GM23338 (cell line): Measurements from ENCODE around the gene GGCX. TPM values are rescaled to one million over a fixed set of nuclear protein-coding genes. Genes with fewer than 3 reads are reported as not detected.

ENCODE experiments used
- ATAC-seq: fragments of 200-7000 bp; cut with Tn5 transposase; 3 replicates; pipeline ENCODE4 v1.9.1; 2020
- DNase-seq: peaks from one replicate; pipeline ENCODE4 v3.0.0-alpha.2; 2015; ENCODE audit warnings: low spot score
- H2AFZ ChIP-seq: fragments of 200-600 bp; sonication (generic); 2 replicates; pipeline ENCODE4 v1.8.0; 2016; ENCODE audit warnings: antibody characterized with exemption, mild to moderate bottlenecking, moderate library complexity
- H3F3A ChIP-seq: fragments of 200-600 bp; sonication (generic); replicated peaks from 2 replicates; pipeline ENCODE4 v1.8.0; 2017; ENCODE audit warnings: antibody characterized with exemption, mixed run types, low read depth
- H3K27ac ChIP-seq: fragments of 200-600 bp; sonication (generic); 2 replicates; pipeline ENCODE4 v1.6.1; 2016; ENCODE audit warnings: low read depth
- H3K27me3 ChIP-seq: fragments of 200-600 bp; sonication (generic); 2 replicates; pipeline ENCODE4 v1.8.0; 2016; ENCODE audit warnings: mild to moderate bottlenecking, mixed run types, moderate library complexity; ENCODE audit not compliant: insufficient read depth
- H3K36me3 ChIP-seq: fragments of 200-600 bp; sonication (generic); 2 replicates; pipeline ENCODE4 v1.8.0; 2016; ENCODE audit warnings: mild to moderate bottlenecking; ENCODE audit not compliant: insufficient read depth
- H3K4me1 ChIP-seq: fragments of 200-600 bp; sonication (generic); 2 replicates; pipeline ENCODE4 v1.8.0; 2016; ENCODE audit warnings: mild to moderate bottlenecking, moderate library complexity; ENCODE audit not compliant: insufficient read depth
- H3K4me2 ChIP-seq: fragments of 200-600 bp; sonication (generic); 2 replicates; pipeline ENCODE4 v1.7.1; 2017; ENCODE audit warnings: mixed run types
- H3K4me3 ChIP-seq: fragments of 200-600 bp; sonication (generic); 2 replicates; pipeline ENCODE4 v1.6.1; 2016; ENCODE audit warnings: mixed run types
- H3K79me2 ChIP-seq: fragments of 200-600 bp; sonication (generic); replicated peaks from 2 replicates; pipeline ENCODE4 v1.8.0; 2017; ENCODE audit warnings: mild to moderate bottlenecking; ENCODE audit not compliant: insufficient read depth
- H3K9me2 ChIP-seq: fragments of 200-600 bp; sonication (generic); 2 replicates; pipeline ENCODE4 v1.8.0; 2017; ENCODE audit not compliant: insufficient read depth
- H4K20me1 ChIP-seq: fragments of 200-600 bp; sonication (generic); replicated peaks from 2 replicates; pipeline ENCODE4 v1.8.0; 2017; ENCODE audit warnings: mild to moderate bottlenecking; ENCODE audit not compliant: insufficient read depth
- H3K27ac Mint-ChIP-seq: 2 replicates; pipeline ENCODE4 v1.8.0; 2020; ENCODE audit warnings: inconsistent platforms, mild to moderate bottlenecking, moderate library complexity, mixed read lengths
- H3K27me3 Mint-ChIP-seq: 3 replicates; pipeline ENCODE4 v1.8.0; 2022; ENCODE audit warnings: low read depth, mild to moderate bottlenecking, moderate library complexity, mixed read lengths, inconsistent platforms; ENCODE audit not compliant: insufficient read depth, poor library complexity
- H3K36me3 Mint-ChIP-seq: 3 replicates; pipeline ENCODE4 v1.8.0; 2021; ENCODE audit warnings: low read depth, mild to moderate bottlenecking, inconsistent platforms, moderate library complexity, mixed read lengths
- H3K4me1 Mint-ChIP-seq: 3 replicates; pipeline ENCODE4 v1.8.0; 2020; ENCODE audit warnings: mild to moderate bottlenecking, inconsistent platforms, mixed read lengths
- H3K4me3 Mint-ChIP-seq: 3 replicates; pipeline ENCODE4 v1.8.0; 2021; ENCODE audit warnings: moderate library complexity, mild to moderate bottlenecking, inconsistent platforms, mixed read lengths
- H3K9me3 Mint-ChIP-seq: 3 replicates; pipeline ENCODE4 v1.8.0; 2020; ENCODE audit warnings: moderate library complexity, mild to moderate bottlenecking, inconsistent platforms, mixed read lengths
- CREB1 ChIP-seq: fragments of 250-450 bp; sonication (Bioruptor Pico); IDR thresholded peaks from 2 replicates; pipeline ENCODE4 v1.5.0; 2020; ENCODE audit warnings: low read depth, mild to moderate bottlenecking, moderate library complexity
- EZH2 ChIP-seq: fragments of 200-600 bp; sonication (generic); IDR thresholded peaks from one replicate; pipeline ENCODE4 v1.8.0; 2017; ENCODE audit warnings: antibody characterized with exemption, mild to moderate bottlenecking, low read depth; ENCODE audit not compliant: unreplicated experiment
- EZH2phosphoT487 ChIP-seq: fragments of 200-600 bp; sonication (generic); IDR thresholded peaks from one replicate; pipeline ENCODE4 v1.8.1; 2018; ENCODE audit warnings: antibody characterized with exemption; ENCODE audit not compliant: unreplicated experiment
- JUNB ChIP-seq: IDR thresholded peaks from one replicate; pipeline ENCODE4 v1.6.1; 2016; ENCODE audit warnings: antibody characterized with exemption; ENCODE audit not compliant: unreplicated experiment
- NANOG ChIP-seq: IDR thresholded peaks from 2 replicates; pipeline ENCODE4 v1.6.1; 2016; ENCODE audit warnings: antibody characterized with exemption, borderline replicate concordance
- POLR2AphosphoS5 ChIP-seq: IDR thresholded peaks from 2 replicates; pipeline ENCODE4 v1.6.1; 2016; ENCODE audit warnings: antibody characterized with exemption, low read depth
- STAT1 ChIP-seq: IDR thresholded peaks from one replicate; pipeline ENCODE4 v1.6.1; 2016; ENCODE audit warnings: antibody characterized with exemption; ENCODE audit not compliant: unreplicated experiment
- ZNF114 ChIP-seq: fragments of 250-450 bp; sonication (Bioruptor Pico); IDR thresholded peaks from 2 replicates; pipeline ENCODE4 v1.5.0; 2020; ENCODE audit warnings: mild to moderate bottlenecking, moderate library complexity
- ZNF331 ChIP-seq: fragments of 250-450 bp; sonication (Bioruptor Pico); IDR thresholded peaks from 2 replicates; pipeline ENCODE4 v1.5.0; 2020; ENCODE audit warnings: low read depth, mild to moderate bottlenecking, moderate library complexity
- polyA plus RNA-seq: library from polyadenylated mRNA; unstranded; fragments of >200 nt; fragmentation: Nextera tagmentation; extraction: Ambion mirVana; gene quantifications from 2 replicates; pipeline ENCODE4 v1.2.1, GENCODE V29; 2016
- total RNA-seq: library from RNA; depleted of rRNA; stranded (reverse); fragments of >200 nt; shearing (Covaris generic); gene quantifications from 2 replicates; pipeline ENCODE4 v1.2.3, GENCODE V29; 2014
- TF ChIP-seq, protein P1 (sequence below): IDR thresholded peaks from one replicate; pipeline ENCODE4 v1.6.1; 2018; ENCODE audit warnings: antibody characterized with exemption; ENCODE audit not compliant: unreplicated experiment
- TF ChIP-seq, protein P2 (sequence below), 2 experiments: fragments of 200-600 bp in 1 of 2; sonication (generic) in 1 of 2; conservative IDR thresholded peaks; 2 replicates each; pipeline versions ENCODE4 v1.5.1 to v1.6.1; 2016 to 2017; ENCODE audit warnings: antibody characterized with exemption in 2 of 2, low read depth in 2 of 2, mild to moderate bottlenecking in 2 of 2, moderate library complexity in 1 of 2
- TF ChIP-seq, protein P3 (sequence below): IDR thresholded peaks from 2 replicates; pipeline ENCODE4 v1.6.1; 2016; ENCODE audit warnings: antibody characterized with exemption
- TF ChIP-seq, protein P4 (sequence below): fragments of 250-450 bp; sonication (Bioruptor Pico); IDR thresholded peaks from 2 replicates; pipeline ENCODE4 v1.5.0; 2020; ENCODE audit warnings: mild to moderate bottlenecking, moderate library complexity

The GGCX gene
- total and polyA plus RNA-seq, 2 experiments from 2014 or later: 14.4 to 36.2 TPM

DNA sequence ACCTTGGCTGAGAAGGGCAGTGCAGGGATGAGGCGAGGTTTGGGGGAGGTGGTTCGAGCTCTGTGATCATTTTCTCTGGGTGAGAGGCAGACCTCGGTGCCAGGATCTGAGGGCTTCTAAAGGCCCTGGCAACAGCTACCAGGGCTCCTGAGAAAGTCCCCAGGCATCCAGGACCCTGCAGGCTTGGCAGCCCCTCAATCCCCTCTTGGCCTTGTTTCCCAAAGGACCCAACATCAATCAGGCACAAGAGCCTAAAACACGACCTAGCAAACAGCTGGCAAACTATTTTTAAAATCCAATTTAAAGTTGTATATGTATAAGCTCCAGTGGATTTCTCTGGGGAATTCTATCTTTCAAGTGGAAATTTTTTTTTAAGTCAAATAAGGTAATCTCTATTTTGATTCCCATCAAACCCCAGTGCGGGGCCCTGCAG, 37.4 kb downstream of the GGCX start:
- H3K27ac ChIP-seq: no peak overlapping the region
- no peak overlapping the region for H3K4me3 Mint-ChIP-seq
- peaks cover 4% of the 10 kb centered on the region; the same call in 1 of the 2 replicates for H3K4me1 ChIP-seq
- H3K79me2 ChIP-seq: no peaks in the 10 kb centered on the region
- no peak overlapping the region for H3K4me3 ChIP-seq
- DNase-seq (no peak), ATAC-seq (no peak)
- H3K27me3 ChIP-seq: no peaks in the 10 kb centered on the region
- TF ChIP-seq, protein P1, sequence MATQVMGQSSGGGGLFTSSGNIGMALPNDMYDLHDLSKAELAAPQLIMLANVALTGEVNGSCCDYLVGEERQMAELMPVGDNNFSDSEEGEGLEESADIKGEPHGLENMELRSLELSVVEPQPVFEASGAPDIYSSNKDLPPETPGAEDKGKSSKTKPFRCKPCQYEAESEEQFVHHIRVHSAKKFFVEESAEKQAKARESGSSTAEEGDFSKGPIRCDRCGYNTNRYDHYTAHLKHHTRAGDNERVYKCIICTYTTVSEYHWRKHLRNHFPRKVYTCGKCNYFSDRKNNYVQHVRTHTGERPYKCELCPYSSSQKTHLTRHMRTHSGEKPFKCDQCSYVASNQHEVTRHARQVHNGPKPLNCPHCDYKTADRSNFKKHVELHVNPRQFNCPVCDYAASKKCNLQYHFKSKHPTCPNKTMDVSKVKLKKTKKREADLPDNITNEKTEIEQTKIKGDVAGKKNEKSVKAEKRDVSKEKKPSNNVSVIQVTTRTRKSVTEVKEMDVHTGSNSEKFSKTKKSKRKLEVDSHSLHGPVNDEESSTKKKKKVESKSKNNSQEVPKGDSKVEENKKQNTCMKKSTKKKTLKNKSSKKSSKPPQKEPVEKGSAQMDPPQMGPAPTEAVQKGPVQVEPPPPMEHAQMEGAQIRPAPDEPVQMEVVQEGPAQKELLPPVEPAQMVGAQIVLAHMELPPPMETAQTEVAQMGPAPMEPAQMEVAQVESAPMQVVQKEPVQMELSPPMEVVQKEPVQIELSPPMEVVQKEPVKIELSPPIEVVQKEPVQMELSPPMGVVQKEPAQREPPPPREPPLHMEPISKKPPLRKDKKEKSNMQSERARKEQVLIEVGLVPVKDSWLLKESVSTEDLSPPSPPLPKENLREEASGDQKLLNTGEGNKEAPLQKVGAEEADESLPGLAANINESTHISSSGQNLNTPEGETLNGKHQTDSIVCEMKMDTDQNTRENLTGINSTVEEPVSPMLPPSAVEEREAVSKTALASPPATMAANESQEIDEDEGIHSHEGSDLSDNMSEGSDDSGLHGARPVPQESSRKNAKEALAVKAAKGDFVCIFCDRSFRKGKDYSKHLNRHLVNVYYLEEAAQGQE: no peak
- TF ChIP-seq, protein P2, sequence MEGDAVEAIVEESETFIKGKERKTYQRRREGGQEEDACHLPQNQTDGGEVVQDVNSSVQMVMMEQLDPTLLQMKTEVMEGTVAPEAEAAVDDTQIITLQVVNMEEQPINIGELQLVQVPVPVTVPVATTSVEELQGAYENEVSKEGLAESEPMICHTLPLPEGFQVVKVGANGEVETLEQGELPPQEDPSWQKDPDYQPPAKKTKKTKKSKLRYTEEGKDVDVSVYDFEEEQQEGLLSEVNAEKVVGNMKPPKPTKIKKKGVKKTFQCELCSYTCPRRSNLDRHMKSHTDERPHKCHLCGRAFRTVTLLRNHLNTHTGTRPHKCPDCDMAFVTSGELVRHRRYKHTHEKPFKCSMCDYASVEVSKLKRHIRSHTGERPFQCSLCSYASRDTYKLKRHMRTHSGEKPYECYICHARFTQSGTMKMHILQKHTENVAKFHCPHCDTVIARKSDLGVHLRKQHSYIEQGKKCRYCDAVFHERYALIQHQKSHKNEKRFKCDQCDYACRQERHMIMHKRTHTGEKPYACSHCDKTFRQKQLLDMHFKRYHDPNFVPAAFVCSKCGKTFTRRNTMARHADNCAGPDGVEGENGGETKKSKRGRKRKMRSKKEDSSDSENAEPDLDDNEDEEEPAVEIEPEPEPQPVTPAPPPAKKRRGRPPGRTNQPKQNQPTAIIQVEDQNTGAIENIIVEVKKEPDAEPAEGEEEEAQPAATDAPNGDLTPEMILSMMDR (conservative IDR thresholded peaks at IDR 0.05; ENCODE audit: low read depth in 2 of 2): no peak
- TF ChIP-seq CREB1 (CRISPR knock-in tag) (no peak), POLR2AphosphoS5 (no peak), EZH2 (no peak), ZNF114 (CRISPR knock-in tag) (no peak), STAT1 (no peak), EZH2phosphoT487 (no peak), NANOG (no peak), ZNF331 (CRISPR knock-in tag) (no peak), JUNB (no peak)
- TF ChIP-seq, protein P3, sequence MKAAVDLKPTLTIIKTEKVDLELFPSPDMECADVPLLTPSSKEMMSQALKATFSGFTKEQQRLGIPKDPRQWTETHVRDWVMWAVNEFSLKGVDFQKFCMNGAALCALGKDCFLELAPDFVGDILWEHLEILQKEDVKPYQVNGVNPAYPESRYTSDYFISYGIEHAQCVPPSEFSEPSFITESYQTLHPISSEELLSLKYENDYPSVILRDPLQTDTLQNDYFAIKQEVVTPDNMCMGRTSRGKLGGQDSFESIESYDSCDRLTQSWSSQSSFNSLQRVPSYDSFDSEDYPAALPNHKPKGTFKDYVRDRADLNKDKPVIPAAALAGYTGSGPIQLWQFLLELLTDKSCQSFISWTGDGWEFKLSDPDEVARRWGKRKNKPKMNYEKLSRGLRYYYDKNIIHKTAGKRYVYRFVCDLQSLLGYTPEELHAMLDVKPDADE: no peak
- TF ChIP-seq, protein P4, sequence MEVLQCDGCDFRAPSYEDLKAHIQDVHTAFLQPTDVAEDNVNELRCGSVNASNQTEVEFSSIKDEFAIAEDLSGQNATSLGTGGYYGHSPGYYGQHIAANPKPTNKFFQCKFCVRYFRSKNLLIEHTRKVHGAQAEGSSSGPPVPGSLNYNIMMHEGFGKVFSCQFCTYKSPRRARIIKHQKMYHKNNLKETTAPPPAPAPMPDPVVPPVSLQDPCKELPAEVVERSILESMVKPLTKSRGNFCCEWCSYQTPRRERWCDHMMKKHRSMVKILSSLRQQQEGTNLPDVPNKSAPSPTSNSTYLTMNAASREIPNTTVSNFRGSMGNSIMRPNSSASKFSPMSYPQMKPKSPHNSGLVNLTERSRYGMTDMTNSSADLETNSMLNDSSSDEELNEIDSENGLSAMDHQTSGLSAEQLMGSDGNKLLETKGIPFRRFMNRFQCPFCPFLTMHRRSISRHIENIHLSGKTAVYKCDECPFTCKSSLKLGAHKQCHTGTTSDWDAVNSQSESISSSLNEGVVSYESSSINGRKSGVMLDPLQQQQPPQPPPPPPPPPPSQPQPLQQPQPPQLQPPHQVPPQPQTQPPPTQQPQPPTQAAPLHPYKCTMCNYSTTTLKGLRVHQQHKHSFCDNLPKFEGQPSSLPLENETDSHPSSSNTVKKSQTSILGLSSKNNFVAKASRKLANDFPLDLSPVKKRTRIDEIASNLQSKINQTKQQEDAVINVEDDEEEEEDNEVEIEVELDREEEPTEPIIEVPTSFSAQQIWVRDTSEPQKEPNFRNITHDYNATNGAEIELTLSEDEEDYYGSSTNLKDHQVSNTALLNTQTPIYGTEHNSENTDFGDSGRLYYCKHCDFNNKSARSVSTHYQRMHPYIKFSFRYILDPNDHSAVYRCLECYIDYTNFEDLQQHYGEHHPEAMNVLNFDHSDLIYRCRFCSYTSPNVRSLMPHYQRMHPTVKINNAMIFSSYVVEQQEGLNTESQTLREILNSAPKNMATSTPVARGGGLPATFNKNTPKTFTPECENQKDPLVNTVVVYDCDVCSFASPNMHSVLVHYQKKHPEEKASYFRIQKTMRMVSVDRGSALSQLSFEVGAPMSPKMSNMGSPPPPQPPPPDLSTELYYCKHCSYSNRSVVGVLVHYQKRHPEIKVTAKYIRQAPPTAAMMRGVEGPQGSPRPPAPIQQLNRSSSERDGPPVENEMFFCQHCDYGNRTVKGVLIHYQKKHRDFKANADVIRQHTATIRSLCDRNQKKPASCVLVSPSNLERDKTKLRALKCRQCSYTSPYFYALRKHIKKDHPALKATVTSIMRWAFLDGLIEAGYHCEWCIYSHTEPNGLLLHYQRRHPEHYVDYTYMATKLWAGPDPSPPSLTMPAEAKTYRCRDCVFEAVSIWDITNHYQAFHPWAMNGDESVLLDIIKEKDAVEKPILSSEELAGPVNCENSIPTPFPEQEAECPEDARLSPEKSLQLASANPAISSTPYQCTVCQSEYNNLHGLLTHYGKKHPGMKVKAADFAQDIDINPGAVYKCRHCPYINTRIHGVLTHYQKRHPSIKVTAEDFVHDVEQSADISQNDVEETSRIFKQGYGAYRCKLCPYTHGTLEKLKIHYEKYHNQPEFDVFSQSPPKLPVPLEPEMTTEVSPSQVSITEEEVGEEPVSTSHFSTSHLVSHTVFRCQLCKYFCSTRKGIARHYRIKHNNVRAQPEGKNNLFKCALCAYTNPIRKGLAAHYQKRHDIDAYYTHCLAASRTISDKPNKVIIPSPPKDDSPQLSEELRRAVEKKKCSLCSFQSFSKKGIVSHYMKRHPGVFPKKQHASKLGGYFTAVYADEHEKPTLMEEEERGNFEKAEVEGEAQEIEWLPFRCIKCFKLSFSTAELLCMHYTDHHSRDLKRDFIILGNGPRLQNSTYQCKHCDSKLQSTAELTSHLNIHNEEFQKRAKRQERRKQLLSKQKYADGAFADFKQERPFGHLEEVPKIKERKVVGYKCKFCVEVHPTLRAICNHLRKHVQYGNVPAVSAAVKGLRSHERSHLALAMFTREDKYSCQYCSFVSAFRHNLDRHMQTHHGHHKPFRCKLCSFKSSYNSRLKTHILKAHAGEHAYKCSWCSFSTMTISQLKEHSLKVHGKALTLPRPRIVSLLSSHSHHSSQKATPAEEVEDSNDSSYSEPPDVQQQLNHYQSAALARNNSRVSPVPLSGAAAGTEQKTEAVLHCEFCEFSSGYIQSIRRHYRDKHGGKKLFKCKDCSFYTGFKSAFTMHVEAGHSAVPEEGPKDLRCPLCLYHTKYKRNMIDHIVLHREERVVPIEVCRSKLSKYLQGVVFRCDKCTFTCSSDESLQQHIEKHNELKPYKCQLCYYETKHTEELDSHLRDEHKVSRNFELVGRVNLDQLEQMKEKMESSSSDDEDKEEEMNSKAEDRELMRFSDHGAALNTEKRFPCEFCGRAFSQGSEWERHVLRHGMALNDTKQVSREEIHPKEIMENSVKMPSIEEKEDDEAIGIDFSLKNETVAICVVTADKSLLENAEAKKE (CRISPR knock-in tag): no peak
- H3K36me3 Mint-ChIP-seq: no peaks in the 10 kb centered on the region
- no peaks in the 10 kb centered on the region for H4K20me1 ChIP-seq
- no peaks in the 10 kb centered on the region for H3K9me2 ChIP-seq
- peaks cover 20% of the 10 kb centered on the region for H3K4me1 Mint-ChIP-seq
- no peaks in the 10 kb centered on the region for H3K36me3 ChIP-seq
- H3K27ac Mint-ChIP-seq: no peak overlapping the region
- no peaks in the 10 kb centered on the region for H3K9me3 Mint-ChIP-seq
- peak overlapping the region; percentile 68 for H2AFZ ChIP-seq
- peaks cover 7% of the 10 kb centered on the region for H3K27me3 Mint-ChIP-seq
- no peaks in the 10 kb centered on the region for H3F3A ChIP-seq
- H3K4me2 ChIP-seq: no peak overlapping the region
